Astrocyte of the cerebellum (primary cell): ENCODE measurements around the gene FFAR4.

Source experiments
- DNase-seq: peaks from one replicate; pipeline ENCODE4 v3.0.0-alpha.2; 2011; ENCODE audit warnings: low read depth
- H3K4me3 ChIP-seq: 2 replicates; pipeline ENCODE4 v1.5.1; 2011; ENCODE audit warnings: mild to moderate bottlenecking, low read depth, low read length, moderate library complexity
- in situ Hi-C: cut with HindIII; loops from 2 replicates; pipeline ENCODE4 v1.10.0; 2017; ENCODE audit warnings: low sequenced_read_pairs
- TF ChIP-seq, protein P1 (sequence below): IDR thresholded peaks from 2 replicates; pipeline ENCODE4 v1.5.1; 2012; ENCODE audit warnings: low read length, low read depth, moderate library complexity, mild to moderate bottlenecking; ENCODE audit errors: missing control alignments

FFAR4 gene

DNA sequence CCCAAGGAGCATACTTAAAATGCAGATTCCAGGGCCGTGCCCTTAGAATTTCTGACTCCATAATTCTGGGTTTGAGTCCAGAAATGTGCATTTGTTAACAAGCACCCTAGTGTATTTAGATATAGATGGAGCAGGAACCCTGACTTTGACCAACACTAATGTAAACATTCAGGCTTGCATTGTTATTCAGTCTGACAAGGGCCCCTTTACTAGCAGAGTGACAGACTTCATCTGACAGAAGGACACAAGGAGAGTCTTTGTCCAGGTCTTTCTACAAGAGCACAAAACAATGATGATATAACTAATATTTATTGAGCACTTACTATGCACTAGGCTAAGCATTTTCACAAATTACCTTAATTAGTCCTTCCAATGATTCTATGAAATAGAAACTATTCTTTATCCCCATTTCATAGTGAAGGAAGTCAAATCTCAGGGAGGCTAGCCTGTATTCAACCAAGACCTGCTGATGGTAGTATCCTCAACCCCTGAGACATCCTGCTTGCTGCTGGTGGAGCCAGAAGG is 30.7 kb downstream of the FFAR4 start:
- in situ Hi-C loops, result no loop called here
- H3K4me3 ChIP-seq, result no peak overlapping the region
- TF ChIP-seq, protein P1, sequence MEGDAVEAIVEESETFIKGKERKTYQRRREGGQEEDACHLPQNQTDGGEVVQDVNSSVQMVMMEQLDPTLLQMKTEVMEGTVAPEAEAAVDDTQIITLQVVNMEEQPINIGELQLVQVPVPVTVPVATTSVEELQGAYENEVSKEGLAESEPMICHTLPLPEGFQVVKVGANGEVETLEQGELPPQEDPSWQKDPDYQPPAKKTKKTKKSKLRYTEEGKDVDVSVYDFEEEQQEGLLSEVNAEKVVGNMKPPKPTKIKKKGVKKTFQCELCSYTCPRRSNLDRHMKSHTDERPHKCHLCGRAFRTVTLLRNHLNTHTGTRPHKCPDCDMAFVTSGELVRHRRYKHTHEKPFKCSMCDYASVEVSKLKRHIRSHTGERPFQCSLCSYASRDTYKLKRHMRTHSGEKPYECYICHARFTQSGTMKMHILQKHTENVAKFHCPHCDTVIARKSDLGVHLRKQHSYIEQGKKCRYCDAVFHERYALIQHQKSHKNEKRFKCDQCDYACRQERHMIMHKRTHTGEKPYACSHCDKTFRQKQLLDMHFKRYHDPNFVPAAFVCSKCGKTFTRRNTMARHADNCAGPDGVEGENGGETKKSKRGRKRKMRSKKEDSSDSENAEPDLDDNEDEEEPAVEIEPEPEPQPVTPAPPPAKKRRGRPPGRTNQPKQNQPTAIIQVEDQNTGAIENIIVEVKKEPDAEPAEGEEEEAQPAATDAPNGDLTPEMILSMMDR, result no peak
- no peak for DNase-seq

DNA sequence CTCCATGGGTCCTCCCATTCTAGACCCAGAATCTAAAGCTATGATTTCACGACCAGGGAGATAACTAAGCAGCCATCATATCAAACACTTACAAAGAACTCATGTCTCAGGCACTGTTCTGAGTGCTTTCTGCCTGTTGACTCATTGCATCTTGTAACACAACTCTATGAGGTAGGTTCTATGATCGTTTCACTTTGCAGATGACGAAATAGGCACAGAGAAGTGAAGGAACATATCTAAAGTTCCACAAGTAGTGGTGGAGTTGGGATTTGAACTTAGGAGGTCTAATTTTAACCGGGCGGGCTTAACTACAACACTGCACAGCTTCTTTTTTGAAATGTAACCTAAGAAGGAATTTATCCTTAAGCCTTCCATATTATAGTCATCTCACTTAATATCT is 31.7 kb downstream of the FFAR4 start:
- no peak overlapping the region for H3K4me3 ChIP-seq
- DNase-seq, result no peak
- TF ChIP-seq, protein P1, result no peak
- in situ Hi-C loops, result no loop called here

DNA sequence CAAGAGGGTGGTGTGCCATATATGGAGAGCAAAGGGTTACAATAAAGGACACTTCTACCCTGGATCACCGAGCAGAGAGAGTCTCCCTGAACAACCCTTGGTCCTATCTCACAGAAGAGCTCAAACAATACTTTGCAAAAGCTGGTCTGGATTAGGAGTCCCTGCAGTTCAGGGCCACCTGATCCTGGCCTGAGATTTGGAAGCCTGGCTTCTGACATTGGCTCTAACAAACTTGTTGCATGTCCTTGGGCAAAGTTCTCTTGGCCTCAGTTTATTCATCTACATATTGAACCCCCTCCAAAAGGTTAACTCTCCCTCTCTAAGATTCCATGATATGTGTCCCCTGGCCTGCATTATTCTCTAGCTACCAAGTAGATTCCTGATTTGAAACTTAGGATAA is 32.9 kb downstream of the FFAR4 start:
- DNase-seq, result no peak
- in situ Hi-C loops, result no loop called here
- TF ChIP-seq, protein P1, result no peak
- no peak overlapping the region for H3K4me3 ChIP-seq

DNA sequence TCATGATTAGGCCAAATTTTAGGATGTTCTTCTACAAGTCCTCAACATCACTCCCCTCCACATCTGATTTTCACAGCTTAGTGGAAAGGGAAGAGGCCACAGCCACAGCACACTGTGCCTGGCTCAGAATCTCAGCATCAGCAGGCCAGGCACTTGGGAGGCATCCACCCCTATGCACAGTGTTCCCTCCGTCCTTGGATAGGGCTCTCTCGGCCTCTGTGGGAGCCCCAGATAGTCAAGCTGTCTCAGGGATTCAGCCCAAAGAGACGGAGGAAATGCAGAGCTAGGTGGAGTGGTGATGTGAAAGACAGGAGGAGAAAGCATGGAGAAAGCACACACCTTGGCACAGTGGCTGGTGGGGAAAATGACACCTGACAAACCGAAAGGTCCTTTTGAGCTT is 33.3 kb downstream of the FFAR4 start:
- TF ChIP-seq, protein P1, result no peak
- no peak for DNase-seq
- no peak overlapping the region for H3K4me3 ChIP-seq
- in situ Hi-C loops, result no loop called here

DNA sequence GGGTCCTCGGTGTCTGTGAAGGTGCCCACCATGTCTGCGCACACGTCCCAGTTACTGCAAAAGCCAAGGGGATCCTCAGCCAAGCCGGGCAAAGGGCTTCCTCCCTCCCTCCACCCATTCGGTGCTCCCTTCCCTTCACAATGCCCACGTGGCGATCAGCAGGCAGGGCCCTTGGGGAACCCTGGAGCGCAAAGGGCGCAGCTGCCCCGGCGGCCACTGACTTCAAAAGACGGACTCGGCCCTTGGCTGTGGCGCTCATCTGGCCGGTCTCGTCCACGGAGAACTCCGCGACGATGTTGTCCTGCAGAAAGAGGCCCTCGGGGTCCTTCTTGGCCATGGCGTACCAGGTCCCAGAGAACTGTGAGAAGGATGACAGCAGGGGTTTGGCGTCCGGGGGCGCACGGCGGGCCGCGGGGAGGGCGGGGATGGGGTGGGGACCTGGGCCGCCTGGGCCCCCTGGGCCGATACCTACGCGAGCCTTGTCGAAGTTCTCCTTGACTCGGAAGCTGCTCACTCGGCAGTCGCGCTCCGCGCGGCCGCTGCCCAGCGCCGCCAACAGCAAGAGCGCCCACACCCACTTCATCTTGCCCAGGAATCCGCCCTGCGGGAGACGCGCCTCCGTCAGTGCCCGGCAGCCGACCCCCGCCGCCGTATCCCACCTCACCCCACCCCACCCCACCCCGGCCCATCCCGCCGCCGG is 34.1 kb downstream of the FFAR4 start:
- TF ChIP-seq, protein P1, result no peak
- in situ Hi-C loops, result no loop called here
- DNase-seq, result peak; percentile 9
- H3K4me3 ChIP-seq, result peak overlapping the region; percentile 40

DNA sequence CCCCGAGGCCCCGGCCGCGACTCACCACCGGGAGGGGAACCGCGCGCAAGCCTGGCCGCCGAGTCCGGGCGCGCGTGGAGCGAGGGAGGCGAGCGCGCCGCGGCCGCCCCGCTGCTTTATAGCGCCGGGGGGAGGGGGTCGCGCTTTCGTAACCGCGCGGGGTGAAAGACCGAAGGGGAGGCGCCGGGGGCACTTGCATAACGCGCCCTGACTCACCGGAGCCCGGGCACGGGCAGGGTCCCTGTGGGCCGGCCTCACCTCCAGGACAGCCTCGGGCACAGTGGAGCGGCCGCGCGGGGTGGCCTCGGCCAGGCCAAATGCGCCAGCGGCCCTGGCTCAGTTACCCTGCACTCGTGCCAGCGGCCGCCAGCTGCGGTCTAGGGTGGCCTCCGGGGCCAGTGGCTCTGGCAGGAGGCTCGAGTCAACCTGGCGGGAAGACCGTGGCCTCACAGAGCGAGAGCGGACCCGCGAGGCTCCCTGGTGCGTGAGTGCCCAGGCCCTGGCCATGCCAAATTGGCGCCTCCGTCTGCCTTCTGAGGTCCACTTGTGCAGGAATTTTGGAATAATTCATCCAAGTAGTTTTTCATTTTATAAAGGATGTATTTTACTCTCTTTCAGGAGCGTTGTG is 34.8 kb downstream of the FFAR4 start, which contains the start of gene RBP4:
Gene RBP4, minus strand, starts transcription at position 90 of the 628 bp plus-strand sequence. CDS start 207 bp downstream, outside the sequence.
- TF ChIP-seq, protein P1, result no peak
- in situ Hi-C loops, result no loop called here
- H3K4me3 ChIP-seq, result peak within 1 kb of the TSS; percentile 40
- no peak for DNase-seq
